Measurements from ENCODE around the gene RPLP2.
A peak's percentile ranks its signal among the peaks of the same experiment; 100 is the strongest.

RPLP2 gene

DNA sequence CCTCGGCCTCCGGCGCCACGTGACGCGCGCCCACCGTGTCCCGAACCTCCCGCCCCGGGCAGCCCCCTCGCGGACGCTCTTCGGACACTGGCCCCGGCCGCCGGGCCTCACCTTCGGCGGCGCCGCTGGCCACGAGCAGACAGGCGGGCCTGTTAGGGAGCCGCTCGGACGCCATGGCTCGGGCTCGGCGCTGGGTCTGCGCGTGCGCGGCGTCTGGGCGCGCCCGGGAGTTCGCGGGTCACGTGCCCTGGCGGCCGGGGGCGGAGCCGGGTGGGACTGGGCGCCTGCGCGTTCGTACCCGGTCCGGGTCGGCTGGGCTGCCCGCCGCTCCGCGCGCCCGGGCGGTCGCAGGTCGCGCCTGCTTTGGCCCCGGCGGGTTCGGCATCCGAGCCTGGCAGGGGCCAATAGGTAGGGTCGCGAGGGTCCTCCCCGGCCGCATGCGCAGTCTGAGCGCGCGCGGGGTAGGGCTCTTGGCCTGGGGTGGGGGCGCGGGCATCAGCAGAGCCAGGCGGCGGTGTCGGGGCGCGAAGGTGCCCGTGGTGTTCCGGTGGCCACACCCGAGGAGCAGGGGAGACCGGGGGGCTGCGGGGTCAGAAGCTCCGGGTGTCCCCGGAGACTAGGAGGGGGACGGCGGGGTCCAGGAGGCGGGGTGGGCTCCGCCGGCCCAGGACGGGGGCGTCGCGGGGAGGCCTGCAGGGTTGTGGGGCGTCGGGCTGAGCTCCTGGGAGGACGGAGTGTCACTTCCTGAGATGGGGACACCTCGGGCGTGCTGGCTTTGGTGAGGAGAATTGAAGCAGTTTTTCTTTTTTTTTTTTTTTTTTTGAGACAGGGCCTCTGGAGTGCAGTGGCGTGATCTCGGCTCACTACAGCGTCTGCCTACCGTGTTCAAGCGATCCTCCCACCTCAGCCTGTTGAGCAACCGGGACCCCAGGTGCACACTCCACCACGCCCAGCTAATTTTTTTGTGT is 32.2 kb upstream of the RPLP2 start, which contains the start of gene GATD1:
Gene GATD1 (minus strand): TSS at position 200 of the 968 bp plus-strand sequence. CDS start 25 bp downstream, at position 175.
- DNase-seq (ENCODE audit: low read depth in 1 of 2, low spot score in 1 of 2) = peak; percentile 86 to 98
- in situ Hi-C loops (cut with HindIII; ENCODE audit: low pct_unique_long_range_greater_than_20kb, low sequenced_read_pairs) = no loop called here
- no peak for TF ChIP-seq JUND (IDR thresholded peaks at IDR 0.05; ENCODE audit: low read depth)

GRCh38 chr11:778976-779954 is 30.5 kb upstream of the RPLP2 start:
- in situ Hi-C loops (cut with HindIII; ENCODE audit: low pct_unique_long_range_greater_than_20kb, low sequenced_read_pairs) = no loop called here
- TF ChIP-seq JUND (IDR thresholded peaks at IDR 0.05; ENCODE audit: low read depth) = no peak
- no peak for DNase-seq (ENCODE audit: low read depth in 1 of 2, low spot score in 1 of 2)

DNA sequence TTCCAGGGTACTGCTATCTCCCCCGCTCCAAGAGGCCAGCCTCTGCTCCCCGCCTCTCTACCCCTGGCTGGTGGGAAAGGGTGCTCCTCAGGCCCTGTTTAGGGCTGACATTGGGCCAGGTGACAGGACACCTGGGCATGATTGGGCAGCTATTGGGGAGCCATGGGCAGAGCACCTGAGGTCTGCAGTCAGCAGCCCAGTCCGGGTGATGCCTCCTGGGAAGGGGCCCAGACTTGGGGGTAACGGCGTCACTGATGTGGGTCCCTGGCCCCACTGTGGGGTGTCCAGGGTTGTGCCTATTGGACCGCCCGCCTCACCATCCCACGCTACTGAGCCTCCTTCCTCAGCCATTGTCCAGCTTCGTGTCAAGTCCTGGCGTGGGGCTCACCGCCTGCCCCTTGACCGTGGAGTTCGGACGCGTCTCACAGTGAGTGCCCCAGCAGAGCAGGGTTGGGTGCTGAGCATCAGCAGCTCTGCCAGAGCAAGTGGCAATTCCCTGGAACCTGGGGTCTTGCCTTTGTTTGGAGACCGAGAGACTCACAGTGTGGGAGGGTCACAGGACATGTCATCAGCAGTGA is 29.7 kb upstream of the RPLP2 start:
- TF ChIP-seq JUND (IDR thresholded peaks at IDR 0.05; ENCODE audit: low read depth) = no peak
- in situ Hi-C loops (cut with HindIII; ENCODE audit: low pct_unique_long_range_greater_than_20kb, low sequenced_read_pairs) = no loop called here

DNA sequence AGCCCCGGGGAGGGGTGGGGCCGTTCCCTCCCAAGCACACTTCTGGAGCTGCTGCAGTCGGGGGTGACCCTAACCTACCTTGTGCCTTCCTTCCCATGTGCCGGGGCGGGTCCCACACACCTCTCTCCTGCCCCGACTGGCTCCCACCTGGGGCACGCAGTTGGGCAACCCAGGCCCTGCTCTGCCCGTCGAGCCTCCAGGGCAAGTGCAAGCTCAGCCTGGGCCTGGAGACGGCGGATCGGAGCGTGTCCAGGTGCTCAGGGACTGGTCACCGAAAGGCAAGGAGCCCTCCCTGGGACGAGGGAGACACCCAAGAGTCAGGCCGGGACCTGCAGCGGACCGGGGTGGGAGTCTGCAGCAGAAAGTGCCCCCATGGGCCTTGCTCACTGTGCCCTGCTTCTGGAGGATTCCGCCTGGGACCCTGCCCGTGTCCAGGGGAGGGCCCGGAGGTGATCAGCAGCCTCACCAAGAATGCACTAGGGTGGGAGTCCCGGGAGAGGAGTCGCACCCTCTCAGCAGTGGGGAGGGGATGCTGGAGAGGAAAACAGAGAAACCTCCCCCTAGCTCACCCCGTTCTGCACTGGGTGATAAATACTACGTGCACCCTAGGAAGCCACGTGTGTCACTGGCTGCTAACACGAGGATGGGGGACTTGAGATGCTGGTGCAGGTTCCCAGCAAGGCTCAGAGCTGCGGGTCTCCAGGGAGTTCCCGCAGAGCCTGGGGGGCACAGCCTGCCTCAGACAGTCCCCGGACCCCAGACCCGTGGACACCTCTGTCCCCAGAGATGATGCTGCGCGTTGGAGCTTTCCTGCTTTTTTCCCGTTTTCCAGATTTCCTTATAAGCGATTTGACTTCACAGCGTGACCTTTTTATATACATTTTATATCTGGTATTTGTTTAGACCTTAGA is 27.2 kb upstream of the RPLP2 start:
- no peak for TF ChIP-seq JUND (IDR thresholded peaks at IDR 0.05; ENCODE audit: low read depth)
- in situ Hi-C loops (cut with HindIII; ENCODE audit: low pct_unique_long_range_greater_than_20kb, low sequenced_read_pairs) = no loop called here
- DNase-seq (ENCODE audit: low read depth in 1 of 2, low spot score in 1 of 2) = no peak

More for the DNA sequence above, 29.7 kb upstream of the RPLP2 start:
- no peak for DNase-seq (ENCODE audit: low read depth in 1 of 2, low spot score in 1 of 2)

DNA sequence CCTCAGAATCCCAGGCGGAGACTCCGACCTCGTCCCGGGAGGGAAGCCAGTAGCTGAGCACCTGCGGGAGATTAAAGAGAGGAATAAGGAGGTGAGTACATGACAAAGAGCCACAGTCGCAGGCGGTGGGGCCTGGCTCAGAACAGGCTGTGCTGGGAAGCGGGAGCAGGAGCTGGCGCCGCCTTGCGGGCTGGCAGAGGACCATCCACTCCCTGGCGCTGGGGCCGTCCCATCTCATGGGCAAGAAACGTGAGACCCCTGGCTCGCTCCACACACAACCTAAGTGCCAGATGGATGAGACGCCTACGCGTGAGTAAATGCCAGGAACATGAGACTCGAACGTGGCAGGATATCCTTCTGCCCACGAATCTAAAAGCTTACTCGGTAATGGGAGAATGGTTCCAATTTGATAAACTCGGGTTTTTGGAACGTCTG is 26.2 kb upstream of the RPLP2 start:
- DNase-seq (ENCODE audit: low read depth in 1 of 2, low spot score in 1 of 2) = no peak
- in situ Hi-C loops (cut with HindIII; ENCODE audit: low pct_unique_long_range_greater_than_20kb, low sequenced_read_pairs) = no loop called here
- TF ChIP-seq JUND (IDR thresholded peaks at IDR 0.05; ENCODE audit: low read depth) = no peak

DNA sequence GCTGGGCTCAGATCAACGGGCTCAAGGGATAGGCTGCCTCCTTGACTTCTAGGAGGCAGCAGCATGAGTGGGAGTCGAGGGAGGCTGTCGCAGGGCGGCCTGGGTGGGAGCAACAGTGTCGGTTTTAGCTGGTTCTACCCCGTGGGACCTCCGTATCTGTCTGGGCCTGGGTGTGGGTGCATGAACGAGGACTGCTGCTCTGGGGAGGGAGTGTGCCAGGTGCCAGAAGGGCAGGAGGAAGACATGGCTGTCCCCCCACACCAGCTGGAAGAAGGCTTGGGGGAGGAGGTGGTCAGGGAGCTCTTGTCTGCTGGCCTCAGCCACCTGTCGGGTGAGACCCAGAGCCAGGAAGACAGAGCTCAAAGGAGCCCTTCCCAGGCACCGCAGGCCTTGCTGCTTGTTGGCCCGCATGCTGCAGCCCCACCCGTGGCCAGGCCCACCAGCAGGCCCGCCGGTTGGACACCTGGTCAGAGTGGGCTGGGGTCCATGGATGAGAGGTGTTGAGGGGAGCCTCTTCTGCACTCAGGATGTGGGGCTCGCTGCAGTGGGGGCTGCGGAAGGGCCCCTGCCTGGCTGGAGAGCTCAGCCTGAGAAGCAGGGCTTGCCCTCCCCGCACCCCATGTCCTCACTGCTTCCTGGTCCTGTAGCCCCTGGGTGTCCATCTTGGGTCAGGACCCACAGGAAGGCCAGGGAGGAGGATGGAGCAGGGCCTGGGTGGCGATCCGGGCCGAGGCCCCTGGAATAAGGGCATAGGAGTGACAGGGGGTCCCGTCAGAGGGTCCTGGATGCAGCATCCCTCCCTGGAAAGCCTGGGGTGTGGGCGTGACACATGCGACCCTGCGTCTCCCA is 23.3 kb upstream of the RPLP2 start:
- no peak for DNase-seq (ENCODE audit: low read depth in 1 of 2, low spot score in 1 of 2)
- in situ Hi-C loops (cut with HindIII; ENCODE audit: low pct_unique_long_range_greater_than_20kb, low sequenced_read_pairs) = no loop called here
- TF ChIP-seq JUND (IDR thresholded peaks at IDR 0.05; ENCODE audit: low read depth) = no peak

GRCh38 chr11:787084-787675 is 22.6 kb upstream of the RPLP2 start:
- DNase-seq (ENCODE audit: low read depth in 1 of 2, low spot score in 1 of 2) = no peak
- in situ Hi-C loops (cut with HindIII; ENCODE audit: low pct_unique_long_range_greater_than_20kb, low sequenced_read_pairs) = no loop called here
- TF ChIP-seq JUND (IDR thresholded peaks at IDR 0.05; ENCODE audit: low read depth) = no peak

DNA sequence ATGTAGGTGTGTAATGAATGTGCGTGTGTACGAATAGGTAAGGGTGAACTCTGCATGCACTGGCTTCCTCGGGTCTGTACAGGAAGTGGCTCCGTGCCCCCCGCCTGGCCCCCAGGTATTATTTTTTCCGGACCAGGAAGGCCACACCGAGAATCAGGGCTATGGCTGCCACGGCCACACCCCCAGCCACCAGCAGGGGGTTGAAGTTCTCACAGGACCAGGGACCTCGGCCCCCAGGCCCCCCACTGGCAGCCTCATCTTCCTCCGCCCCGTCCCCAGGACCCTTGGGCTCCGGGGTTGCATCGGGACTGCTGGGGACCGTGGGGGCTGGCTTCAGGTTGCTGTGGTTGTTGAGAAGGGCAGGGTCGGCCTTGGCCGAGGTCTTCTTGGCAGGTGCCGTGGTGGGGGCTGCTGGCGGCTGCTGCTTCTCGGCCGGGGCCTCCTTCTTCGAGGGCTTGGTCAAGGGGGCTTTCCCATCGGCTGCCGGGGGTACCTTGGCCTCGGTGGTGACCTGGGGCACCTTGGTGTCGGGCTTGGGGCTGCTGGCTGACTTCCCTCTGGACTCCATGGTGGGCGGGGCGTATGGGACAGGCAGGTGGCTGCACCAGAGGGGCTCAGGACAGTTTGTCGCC is 21.6 kb upstream of the RPLP2 start:
- in situ Hi-C loops (cut with HindIII; ENCODE audit: low pct_unique_long_range_greater_than_20kb, low sequenced_read_pairs) = no loop called here
- no peak for TF ChIP-seq JUND (IDR thresholded peaks at IDR 0.05; ENCODE audit: low read depth)
- no peak for DNase-seq (ENCODE audit: low read depth in 1 of 2, low spot score in 1 of 2)

GRCh38 chr11:788953-789940 is 20.5 kb upstream of the RPLP2 start:
- in situ Hi-C loops (cut with HindIII; ENCODE audit: low pct_unique_long_range_greater_than_20kb, low sequenced_read_pairs) = no loop called here
- no peak for DNase-seq (ENCODE audit: low read depth in 1 of 2, low spot score in 1 of 2)
- no peak for TF ChIP-seq JUND (IDR thresholded peaks at IDR 0.05; ENCODE audit: low read depth)
